ENCODE data around the gene FOXD2.
A peak's percentile ranks its signal among the peaks of the same experiment; 100 is the strongest.

Gene FOXD2

GRCh38 chr1:47437447-47438164 is at the start of gene FOXD2:
Gene FOXD2, plus strand, starts transcription at chr1:47438044. Its CDS starts 92 bp downstream, at chr1:47438136.
- DNase-seq: peak; percentile 39
- in situ Hi-C loops (cut with HindIII; ENCODE audit: low pct_ligation_motif_present, low sequenced_read_pairs): no loop called here
- Histone ChIP-seq H3K36me3 (replicated peaks) (no peaks in the 10 kb centered on the region), H3K27me3 (replicated peaks) (peaks cover 29% of the 10 kb centered on the region), H3K27ac (peak within 1 kb of the TSS; percentile 25), H3K4me3 (ENCODE audit: low read depth, low read length) (peak within 1 kb of the TSS; percentile 65)
- peak; percentile 66 for TF ChIP-seq CTCF (IDR thresholded peaks at IDR 0.05; ENCODE audit: low read depth, low read length, missing control alignments)

GRCh38 chr1:47388891-47389238 is 49.0 kb upstream of the FOXD2 start:
- H3K27ac ChIP-seq: no peak overlapping the region
- H3K36me3 ChIP-seq (replicated peaks): no peaks in the 10 kb centered on the region
- in situ Hi-C loops (cut with HindIII; ENCODE audit: low pct_ligation_motif_present, low sequenced_read_pairs): no loop called here
- peak; percentile 73 for DNase-seq
- H3K4me3 ChIP-seq (ENCODE audit: low read depth, low read length): no peak overlapping the region
- TF ChIP-seq CTCF (IDR thresholded peaks at IDR 0.05; ENCODE audit: low read depth, low read length, missing control alignments): peak; percentile 89
- no peaks in the 10 kb centered on the region for H3K27me3 ChIP-seq (replicated peaks)

GRCh38 chr1:47389731-47390130 is 48.1 kb upstream of the FOXD2 start:
- in situ Hi-C loops (cut with HindIII; ENCODE audit: low pct_ligation_motif_present, low sequenced_read_pairs): no loop called here
- TF ChIP-seq CTCF (IDR thresholded peaks at IDR 0.05; ENCODE audit: low read depth, low read length, missing control alignments): no peak
- no peak overlapping the region for H3K4me3 ChIP-seq (ENCODE audit: low read depth, low read length)
- no peak for DNase-seq
- H3K27me3 ChIP-seq (replicated peaks): no peaks in the 10 kb centered on the region
- H3K27ac ChIP-seq: no peak overlapping the region
- H3K36me3 ChIP-seq (replicated peaks): no peaks in the 10 kb centered on the region

GRCh38 chr1:47390843-47391242 is 47.0 kb upstream of the FOXD2 start:
- no peak overlapping the region for H3K4me3 ChIP-seq (ENCODE audit: low read depth, low read length)
- in situ Hi-C loops (cut with HindIII; ENCODE audit: low pct_ligation_motif_present, low sequenced_read_pairs): no loop called here
- no peak for TF ChIP-seq CTCF (IDR thresholded peaks at IDR 0.05; ENCODE audit: low read depth, low read length, missing control alignments)

GRCh38 chr1:47393141-47393540 is 44.7 kb upstream of the FOXD2 start:
- H3K27ac ChIP-seq: no peak overlapping the region
- no peaks in the 10 kb centered on the region for H3K27me3 ChIP-seq (replicated peaks)
- DNase-seq: no peak
- H3K4me3 ChIP-seq (ENCODE audit: low read depth, low read length): no peak overlapping the region
- H3K36me3 ChIP-seq (replicated peaks): no peaks in the 10 kb centered on the region
- no peak for TF ChIP-seq CTCF (IDR thresholded peaks at IDR 0.05; ENCODE audit: low read depth, low read length, missing control alignments)
- in situ Hi-C loops (cut with HindIII; ENCODE audit: low pct_ligation_motif_present, low sequenced_read_pairs): no loop called here

More at GRCh38 chr1:47390843-47391242, 47.0 kb upstream of the FOXD2 start:
- Histone ChIP-seq H3K27ac (no peak overlapping the region), H3K27me3 (replicated peaks) (no peaks in the 10 kb centered on the region), H3K36me3 (replicated peaks) (no peaks in the 10 kb centered on the region)
- no peak for DNase-seq

- no peak overlapping the region for H3K4me3 ChIP-seq (ENCODE audit: low read depth, low read length)
- H3K27me3 ChIP-seq (replicated peaks): no peaks in the 10 kb centered on the region
- in situ Hi-C loops (cut with HindIII; ENCODE audit: low pct_ligation_motif_present, low sequenced_read_pairs): no loop called here
- no peak for TF ChIP-seq CTCF (IDR thresholded peaks at IDR 0.05; ENCODE audit: low read depth, low read length, missing control alignments)
- no peaks in the 10 kb centered on the region for H3K36me3 ChIP-seq (replicated peaks)
- H3K27ac ChIP-seq: no peak overlapping the region
- DNase-seq: no peak
Observed at GRCh38 chr1:47395433-47395832, 42.4 kb upstream of the FOXD2 start.

Data from brain microvascular endothelial cell (primary cell).